K562 treated with DMSO at 1 percent for 24 hours (cell line): Measurements from ENCODE around the gene PRELID1. TPM values are rescaled to one million over a fixed set of nuclear protein-coding genes. Genes with fewer than 3 reads are reported as not detected.

Experiments used
- total RNA-seq: library from RNA; unstranded; fragments of 300-600 nt; gene quantifications from 2 replicates; pipeline ENCODE4 v1.2.3, GENCODE V29; 2022; ENCODE audit warnings: low read depth; ENCODE audit not compliant: insufficient read depth

PRELID1 gene, protein sequence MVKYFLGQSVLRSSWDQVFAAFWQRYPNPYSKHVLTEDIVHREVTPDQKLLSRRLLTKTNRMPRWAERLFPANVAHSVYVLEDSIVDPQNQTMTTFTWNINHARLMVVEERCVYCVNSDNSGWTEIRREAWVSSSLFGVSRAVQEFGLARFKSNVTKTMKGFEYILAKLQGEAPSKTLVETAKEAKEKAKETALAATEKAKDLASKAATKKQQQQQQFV
- total RNA-seq: 251 and 270 TPM in 2 replicates

DNA sequence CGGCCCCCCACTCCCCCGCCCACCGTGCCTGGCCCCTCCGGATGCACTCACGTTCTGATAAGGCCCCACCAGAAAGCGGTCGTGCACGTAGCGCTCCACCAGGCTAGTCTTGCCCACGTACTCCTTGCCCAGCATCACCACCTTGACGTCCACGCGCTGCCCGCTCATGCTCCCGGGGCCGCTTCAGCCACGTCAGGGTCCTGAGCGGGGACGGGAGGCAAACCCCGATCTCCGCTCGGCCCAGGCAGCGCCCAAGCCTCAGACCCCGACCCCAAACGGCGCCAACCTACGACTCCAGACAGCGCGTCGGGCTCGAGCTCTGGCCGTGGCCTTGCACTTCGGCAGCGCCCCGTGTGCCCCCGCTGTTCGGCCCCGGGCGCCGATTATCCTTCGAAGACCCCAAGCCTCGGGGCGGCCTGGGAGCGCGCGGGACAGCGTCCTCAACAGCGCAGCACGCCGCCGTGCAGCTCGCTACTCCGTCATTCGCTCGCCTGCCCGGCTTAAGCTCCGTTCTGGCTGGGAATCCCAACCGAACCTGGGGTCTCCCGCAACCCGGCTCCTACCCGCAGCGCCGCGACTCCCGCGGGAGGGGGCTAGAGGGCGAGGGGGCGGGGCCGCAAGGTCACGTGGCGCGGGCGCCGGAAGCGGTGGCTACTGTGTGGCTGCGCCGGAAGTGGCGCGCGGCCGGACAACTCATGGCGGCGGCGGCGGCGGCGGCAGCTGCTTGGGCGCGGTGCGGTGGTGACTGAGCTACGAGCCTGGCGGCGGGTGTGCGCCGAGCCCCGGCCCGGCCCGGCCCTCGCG is at the start of gene PRELID1, which contains the start of gene RAB24:
Gene PRELID1, plus strand, starts transcription at position 679 of the 804 bp plus-strand sequence. CDS start 187 bp downstream, outside the sequence.
Gene RAB24, minus strand, starts transcription at position 599 of the 804 bp plus-strand sequence. Its CDS starts 431 bp downstream, at position 168.

DNA sequence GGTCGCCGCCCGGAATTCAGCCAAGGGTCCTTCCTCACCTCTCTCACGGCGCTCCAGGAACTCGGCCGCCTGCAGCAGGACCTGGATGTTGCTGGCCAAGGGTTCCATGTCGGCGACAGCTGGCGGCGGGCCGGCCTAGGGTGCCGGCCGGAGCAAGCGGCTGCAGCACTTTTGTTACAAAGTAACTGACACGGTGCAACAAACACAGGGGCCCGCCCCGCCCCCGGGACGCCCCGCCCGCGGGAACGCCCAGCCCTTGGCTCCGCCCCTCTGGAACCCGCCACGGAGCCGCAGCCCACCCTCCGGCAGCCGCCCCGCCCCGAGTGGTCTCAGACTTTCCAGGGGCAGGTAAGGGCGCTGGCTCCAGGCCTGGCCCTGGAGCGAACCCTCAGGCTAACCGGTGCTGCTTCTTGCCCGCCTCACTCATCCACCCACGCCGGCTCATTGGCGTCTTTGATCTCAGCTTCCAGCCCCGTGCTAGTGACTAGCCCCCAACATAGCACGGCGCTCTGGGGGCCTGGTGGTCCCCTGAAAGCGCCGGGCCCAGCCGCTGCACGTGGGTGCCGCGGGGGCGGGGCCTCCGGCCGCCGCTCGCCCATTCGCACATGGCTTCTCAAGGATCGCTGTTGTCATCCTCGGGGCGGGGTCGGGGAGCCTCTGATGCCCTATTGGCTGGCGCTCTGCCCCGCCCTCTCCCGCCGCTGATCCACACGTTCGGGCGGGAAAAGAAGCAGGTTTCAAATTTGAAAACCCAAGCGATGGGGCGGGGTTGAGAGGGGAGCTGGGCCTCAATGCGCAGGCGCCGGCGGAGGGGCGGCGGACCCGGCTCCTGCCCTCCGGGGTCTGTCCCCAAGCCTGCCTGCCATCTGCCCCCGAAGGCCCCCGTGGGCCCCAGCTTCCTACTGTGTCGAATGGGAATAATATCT is 8.4 kb downstream of the PRELID1 start, which contains the start of gene MXD3:
Gene MXD3, minus strand, starts transcription at position 176 of the 926 bp plus-strand sequence. Its CDS starts 68 bp downstream, at position 108.

DNA sequence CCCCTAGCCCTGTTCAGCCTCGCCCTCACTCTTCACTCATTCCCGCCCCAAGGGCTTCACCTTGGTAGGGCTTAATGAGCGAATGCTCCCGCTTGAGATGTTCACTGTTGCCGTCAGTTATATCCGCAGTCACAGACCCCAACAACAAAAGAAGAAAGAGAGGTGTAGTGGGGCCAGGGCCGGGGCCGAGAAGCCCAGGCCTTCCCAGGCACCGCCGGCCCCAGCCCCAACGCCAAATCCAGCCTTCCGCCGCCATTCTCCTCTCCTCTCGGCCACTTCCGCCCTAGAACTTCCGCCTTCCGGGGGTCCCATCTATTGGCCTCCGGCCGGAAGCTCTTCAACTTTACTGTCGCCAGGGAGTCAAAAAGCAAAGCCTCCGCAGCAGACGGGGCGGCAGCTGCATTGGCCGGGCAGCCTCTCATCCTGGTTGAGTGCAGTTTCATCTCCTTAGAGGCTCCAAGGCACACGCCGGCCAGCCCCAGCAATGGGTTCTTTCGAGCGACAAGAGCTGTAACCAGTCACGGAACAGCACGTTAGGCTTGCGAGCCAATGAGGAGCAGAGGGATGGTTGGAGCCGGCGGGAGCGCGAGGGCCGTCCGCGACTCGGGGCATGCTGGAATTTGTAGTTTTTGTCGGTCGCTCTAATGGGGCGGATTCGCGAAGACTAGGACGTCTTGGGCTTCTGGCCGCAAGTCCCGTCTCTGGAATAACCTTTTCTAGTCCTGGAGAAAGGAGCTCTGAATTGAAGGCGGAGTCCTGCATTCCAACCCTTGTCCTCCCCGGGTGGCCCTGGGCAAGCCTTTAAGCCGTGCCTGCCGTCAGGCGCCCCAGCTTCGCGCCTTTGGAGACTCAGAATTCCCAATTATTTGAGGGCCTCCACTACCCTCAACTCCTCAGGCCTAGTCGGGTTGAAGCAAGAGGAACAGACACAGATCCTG is 48.1 kb downstream of the PRELID1 start, which contains the start of gene LMAN2:
Gene LMAN2, minus strand, starts transcription at position 277 of the 938 bp plus-strand sequence. Its CDS starts 21 bp downstream, at position 256.

Other genes with a start within 250 kb of the PRELID1 start
- gene FGFR4, start 216.9 kb upstream of the PRELID1 start, total RNA-seq: 10.2 and 11.2 TPM in 2 replicates
- gene NSD1, start 170.0 kb upstream of the PRELID1 start, total RNA-seq: 11.6 and 12.3 TPM in 2 replicates
- 65.7 and 72.5 TPM in 2 replicates for gene RAB24, start 80 bp upstream of the PRELID1 start, total RNA-seq
- 58.8 and 72.8 TPM in 2 replicates for gene MXD3, start 8.1 kb downstream of the PRELID1 start, total RNA-seq
- 426 and 497 TPM in 2 replicates for gene LMAN2, start 47.9 kb downstream of the PRELID1 start, total RNA-seq
- gene RGS14, start 54.1 kb downstream of the PRELID1 start, total RNA-seq: 81.9 and 107 TPM in 2 replicates
- not detected in 2 replicates for gene SLC34A1, start 80.6 kb downstream of the PRELID1 start, total RNA-seq
- not detected in 2 replicates for gene PFN3, start 96.9 kb downstream of the PRELID1 start, total RNA-seq
- 19.3 and 20.7 TPM in 2 replicates for gene F12, start 105.8 kb downstream of the PRELID1 start, total RNA-seq
- 89.2 and 102 TPM in 2 replicates for gene GRK6, start 122.9 kb downstream of the PRELID1 start, total RNA-seq
- gene PRR7, start 143.0 kb downstream of the PRELID1 start, total RNA-seq: 5.4 and 7.9 TPM in 2 replicates
- gene DBN1, start 169.8 kb downstream of the PRELID1 start, total RNA-seq: 40.6 and 45.5 TPM in 2 replicates
- 153 and 165 TPM in 2 replicates for gene PDLIM7, start 193.8 kb downstream of the PRELID1 start, total RNA-seq
- gene DOK3, start 206.0 kb downstream of the PRELID1 start, total RNA-seq: 22.7 and 24.6 TPM in 2 replicates
- gene DDX41, start 213.2 kb downstream of the PRELID1 start, total RNA-seq: 101 and 128 TPM in 2 replicates